ENCODE data around the gene MLLT10. TPM values are rescaled to one million over a fixed set of nuclear protein-coding genes. Genes with fewer than 3 reads are reported as not detected.

Gene MLLT10
- total RNA-seq, 1 donor from 2014 or later, result 43.3 TPM

- Histone ChIP-seq H3K4me1 (ENCODE audit: control insufficient read depth in 3 of 3, insufficient read depth in 3 of 3, low read length in 3 of 3) (peaks cover 17 to 29% (median 28%) of the 10 kb centered on the region in 3 donors), H3K27ac (ENCODE audit: low read depth, low read length) (no peak overlapping the region), H3K4me3 (ENCODE audit: low read length in 3 of 3) (peak overlapping the region; percentile 69 to 82 (median 81)), H3K9ac (ENCODE audit: low read depth in 1 of 3, low read length in 3 of 3) (peak overlapping the region in 1 of 3 donors; percentile 17), H3K36me3 (ENCODE audit: control insufficient read depth in 3 of 3, insufficient read depth in 3 of 3, low read length in 3 of 3) (no peaks in the 10 kb centered on the region), H3K9me3 (ENCODE audit: control insufficient read depth in 3 of 3, low read length in 3 of 3) (no peaks in the 10 kb centered on the region), H3K27me3 (ENCODE audit: control insufficient read depth in 3 of 3, insufficient read depth in 3 of 3, low read length in 3 of 3) (peaks cover 0 to 4% (median 4%) of the 10 kb centered on the region in 3 donors)
Observed at GRCh38 chr10:21515361-21516241, 18.4 kb upstream of the MLLT10 start.

GRCh38 chr10:21516242-21517131 is 17.5 kb upstream of the MLLT10 start:
- Histone ChIP-seq H3K4me1 (ENCODE audit: control insufficient read depth in 3 of 3, insufficient read depth in 3 of 3, low read length in 3 of 3) (peaks cover 14 to 34% (median 30%) of the 10 kb centered on the region in 3 donors), H3K9ac (ENCODE audit: low read depth in 1 of 3, low read length in 3 of 3) (peak overlapping the region; percentile 29 to 61 (median 35)), H3K36me3 (ENCODE audit: control insufficient read depth in 3 of 3, insufficient read depth in 3 of 3, low read length in 3 of 3) (no peaks in the 10 kb centered on the region), H3K27me3 (ENCODE audit: control insufficient read depth in 3 of 3, insufficient read depth in 3 of 3, low read length in 3 of 3) (peaks cover 0 to 4% (median 0%) of the 10 kb centered on the region in 3 donors), H3K27ac (ENCODE audit: low read depth, low read length) (no peak overlapping the region), H3K4me3 (ENCODE audit: low read length in 3 of 3) (peak overlapping the region; percentile 69 to 86 (median 81)), H3K9me3 (ENCODE audit: control insufficient read depth in 3 of 3, low read length in 3 of 3) (no peaks in the 10 kb centered on the region)

GRCh38 chr10:21517134-21518031 is 16.6 kb upstream of the MLLT10 start:
- Histone ChIP-seq H3K9me3 (ENCODE audit: control insufficient read depth in 3 of 3, low read length in 3 of 3) (no peaks in the 10 kb centered on the region), H3K4me3 (ENCODE audit: low read length in 3 of 3) (peak overlapping the region; percentile 73 to 86 (median 81)), H3K4me1 (ENCODE audit: control insufficient read depth in 3 of 3, insufficient read depth in 3 of 3, low read length in 3 of 3) (peaks cover 14 to 34% (median 30%) of the 10 kb centered on the region in 3 donors), H3K27me3 (ENCODE audit: control insufficient read depth in 3 of 3, insufficient read depth in 3 of 3, low read length in 3 of 3) (peaks cover 0 to 4% (median 0%) of the 10 kb centered on the region in 3 donors), H3K9ac (ENCODE audit: low read depth in 1 of 3, low read length in 3 of 3) (peak overlapping the region; percentile 70 to 83 (median 76)), H3K27ac (ENCODE audit: low read depth, low read length) (peak overlapping the region; percentile 76), H3K36me3 (ENCODE audit: control insufficient read depth in 3 of 3, insufficient read depth in 3 of 3, low read length in 3 of 3) (no peaks in the 10 kb centered on the region)

- peaks cover 14 to 34% (median 30%) of the 10 kb centered on the region in 3 donors for H3K4me1 ChIP-seq (ENCODE audit: control insufficient read depth in 3 of 3, insufficient read depth in 3 of 3, low read length in 3 of 3)
- H3K9ac ChIP-seq (ENCODE audit: low read depth in 1 of 3, low read length in 3 of 3), result peak overlapping the region; percentile 70 to 83 (median 76)
- peaks cover 0 to 4% (median 0%) of the 10 kb centered on the region in 3 donors for H3K27me3 ChIP-seq (ENCODE audit: control insufficient read depth in 3 of 3, insufficient read depth in 3 of 3, low read length in 3 of 3)
Observed at GRCh38 chr10:21518149-21518640, 15.8 kb upstream of the MLLT10 start.

GRCh38 chr10:21518641-21519396 is 15.2 kb upstream of the MLLT10 start:
- H3K4me3 ChIP-seq (ENCODE audit: low read length in 3 of 3), result peak overlapping the region; percentile 73 to 86 (median 81)
- H3K9ac ChIP-seq (ENCODE audit: low read depth in 1 of 3, low read length in 3 of 3), result peak overlapping the region; percentile 70 to 83 (median 76)
- no peaks in the 10 kb centered on the region for H3K9me3 ChIP-seq (ENCODE audit: control insufficient read depth in 3 of 3, low read length in 3 of 3)
- H3K27ac ChIP-seq (ENCODE audit: low read depth, low read length), result peak overlapping the region; percentile 76
- peaks cover 14 to 34% (median 32%) of the 10 kb centered on the region in 3 donors for H3K4me1 ChIP-seq (ENCODE audit: control insufficient read depth in 3 of 3, insufficient read depth in 3 of 3, low read length in 3 of 3)
- no peaks in the 10 kb centered on the region for H3K36me3 ChIP-seq (ENCODE audit: control insufficient read depth in 3 of 3, insufficient read depth in 3 of 3, low read length in 3 of 3)
- peaks cover 0 to 4% (median 0%) of the 10 kb centered on the region in 3 donors for H3K27me3 ChIP-seq (ENCODE audit: control insufficient read depth in 3 of 3, insufficient read depth in 3 of 3, low read length in 3 of 3)

More at GRCh38 chr10:21518149-21518640, 15.8 kb upstream of the MLLT10 start:
- Histone ChIP-seq H3K9me3 (ENCODE audit: control insufficient read depth in 3 of 3, low read length in 3 of 3) (no peaks in the 10 kb centered on the region), H3K27ac (ENCODE audit: low read depth, low read length) (peak overlapping the region; percentile 76), H3K4me3 (ENCODE audit: low read length in 3 of 3) (peak overlapping the region; percentile 73 to 86 (median 81)), H3K36me3 (ENCODE audit: control insufficient read depth in 3 of 3, insufficient read depth in 3 of 3, low read length in 3 of 3) (no peaks in the 10 kb centered on the region)

GRCh38 chr10:21519397-21519933 is 14.6 kb upstream of the MLLT10 start:
- peak overlapping the region; percentile 70 to 83 (median 76) for H3K9ac ChIP-seq (ENCODE audit: low read depth in 1 of 3, low read length in 3 of 3)
- H3K4me1 ChIP-seq (ENCODE audit: control insufficient read depth in 3 of 3, insufficient read depth in 3 of 3, low read length in 3 of 3), result peaks cover 14 to 35% (median 34%) of the 10 kb centered on the region in 3 donors
- no peaks in the 10 kb centered on the region for H3K9me3 ChIP-seq (ENCODE audit: control insufficient read depth in 3 of 3, low read length in 3 of 3)
- H3K36me3 ChIP-seq (ENCODE audit: control insufficient read depth in 3 of 3, insufficient read depth in 3 of 3, low read length in 3 of 3), result no peaks in the 10 kb centered on the region
- peak overlapping the region; percentile 76 for H3K27ac ChIP-seq (ENCODE audit: low read depth, low read length)
- H3K27me3 ChIP-seq (ENCODE audit: control insufficient read depth in 3 of 3, insufficient read depth in 3 of 3, low read length in 3 of 3), result peaks cover 0 to 4% (median 0%) of the 10 kb centered on the region in 3 donors
- H3K4me3 ChIP-seq (ENCODE audit: low read length in 3 of 3), result peak overlapping the region; percentile 73 to 86 (median 81)

GRCh38 chr10:21519941-21520436 is 14.0 kb upstream of the MLLT10 start:
- Histone ChIP-seq H3K4me1 (ENCODE audit: control insufficient read depth in 3 of 3, insufficient read depth in 3 of 3, low read length in 3 of 3) (peaks cover 16 to 35% (median 34%) of the 10 kb centered on the region in 3 donors), H3K4me3 (ENCODE audit: low read length in 3 of 3) (peak overlapping the region; percentile 73 to 86 (median 81)), H3K27ac (ENCODE audit: low read depth, low read length) (peak overlapping the region; percentile 76), H3K9me3 (ENCODE audit: control insufficient read depth in 3 of 3, low read length in 3 of 3) (no peaks in the 10 kb centered on the region), H3K27me3 (ENCODE audit: control insufficient read depth in 3 of 3, insufficient read depth in 3 of 3, low read length in 3 of 3) (peaks cover 0 to 2% (median 0%) of the 10 kb centered on the region in 3 donors), H3K9ac (ENCODE audit: low read depth in 1 of 3, low read length in 3 of 3) (peak overlapping the region; percentile 70 to 83 (median 76)), H3K36me3 (ENCODE audit: control insufficient read depth in 3 of 3, insufficient read depth in 3 of 3, low read length in 3 of 3) (no peaks in the 10 kb centered on the region)

GRCh38 chr10:21520509-21520908 is 13.5 kb upstream of the MLLT10 start:
- H3K27ac ChIP-seq (ENCODE audit: low read depth, low read length), result peak overlapping the region; percentile 15
- H3K9me3 ChIP-seq (ENCODE audit: control insufficient read depth in 3 of 3, low read length in 3 of 3), result no peaks in the 10 kb centered on the region
- no peaks in the 10 kb centered on the region for H3K36me3 ChIP-seq (ENCODE audit: control insufficient read depth in 3 of 3, insufficient read depth in 3 of 3, low read length in 3 of 3)
- no peaks in the 10 kb centered on the region for H3K27me3 ChIP-seq (ENCODE audit: control insufficient read depth in 3 of 3, insufficient read depth in 3 of 3, low read length in 3 of 3)
- H3K4me1 ChIP-seq (ENCODE audit: control insufficient read depth in 3 of 3, insufficient read depth in 3 of 3, low read length in 3 of 3), result peaks cover 18 to 38% (median 33%) of the 10 kb centered on the region in 3 donors
- no peak overlapping the region for H3K4me3 ChIP-seq (ENCODE audit: low read length in 3 of 3)
- H3K9ac ChIP-seq (ENCODE audit: low read depth in 1 of 3, low read length in 3 of 3), result peak overlapping the region in 2 of 3 donors; percentile 36 to 72
